Stimulated activated CD4-positive, alpha-beta T cell treated with anti-CD3 and anti-CD28 coated beads, Interleukin-12 subunit alpha, Interleukin-12 subunit beta, amount 100 ng/mL, for 24 hours (primary cell): ENCODE measurements around the gene EN1.

ENCODE experiments used
- DNase-seq, 2 experiments: peaks; one replicate each; pipeline ENCODE4 v3.0.0-alpha.2; 2020; ENCODE audit warnings: low read depth in 2 of 2

EN1 gene

DNA sequence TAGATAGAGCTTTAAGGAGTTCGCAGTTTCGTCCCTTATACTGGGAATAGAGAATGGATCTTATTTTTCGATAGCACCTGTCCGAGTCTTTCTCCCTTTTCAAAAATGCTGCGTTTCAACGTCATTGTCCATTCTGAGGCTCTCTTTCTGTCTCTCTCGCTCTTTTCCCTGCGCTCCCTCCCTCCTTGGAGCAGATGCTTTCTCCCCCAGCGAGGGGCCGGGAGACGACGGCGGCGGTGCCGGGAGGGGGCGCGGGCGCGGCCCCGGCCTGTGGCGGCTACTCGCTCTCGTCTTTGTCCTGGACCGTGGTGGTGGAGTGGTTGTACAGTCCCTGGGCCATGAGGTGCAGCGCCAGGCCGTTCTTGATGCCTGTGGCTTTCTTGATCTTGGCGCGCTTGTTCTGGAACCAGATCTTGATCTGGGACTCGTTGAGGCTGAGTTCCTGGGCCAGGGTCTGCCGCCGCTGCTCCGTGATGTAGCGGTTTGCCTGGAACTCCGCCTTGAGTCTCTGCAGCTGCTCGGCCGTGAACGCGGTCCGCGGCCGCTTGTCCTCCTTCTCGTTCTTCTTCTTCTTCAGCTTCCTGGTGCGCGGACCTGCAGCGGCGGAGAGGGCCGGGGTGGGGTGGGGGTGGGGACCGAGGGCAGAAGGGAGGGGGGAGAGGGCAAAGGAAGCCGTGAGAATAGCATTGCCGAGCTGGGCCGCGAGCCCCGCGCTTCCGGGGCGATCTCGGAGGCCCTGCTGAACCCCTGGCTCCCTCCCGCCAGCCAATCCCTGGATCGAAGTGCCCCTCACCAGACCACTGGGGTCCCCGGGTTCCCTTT, 4.6 kb downstream of the EN1 start:
- no peak for DNase-seq

GRCh38 chr2:118841828-118842461, 5.5 kb downstream of the EN1 start:
- DNase-seq: no peak

DNA sequence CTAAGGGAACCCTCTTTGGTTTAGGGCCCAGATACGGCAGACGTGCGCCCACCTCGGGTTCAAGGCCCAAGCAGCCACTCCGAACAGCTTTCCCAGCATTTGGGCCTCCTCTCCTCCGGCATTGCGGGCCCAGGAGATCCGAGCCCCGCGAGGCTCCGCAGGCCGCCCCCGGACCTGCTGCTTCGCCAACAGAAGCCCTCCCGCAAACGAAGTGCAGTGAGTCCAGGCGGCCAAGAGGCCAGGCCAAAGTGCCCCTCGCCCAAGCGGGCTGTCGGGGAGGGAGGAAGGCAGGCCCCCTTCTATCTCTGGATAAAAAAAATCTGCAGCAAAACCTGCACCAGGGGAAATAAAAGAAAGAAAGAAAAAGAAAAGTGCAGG, 6.0 kb downstream of the EN1 start:
- DNase-seq: no peak

- no peak for DNase-seq
Observed at GRCh38 chr2:118838741-118839455, 8.6 kb downstream of the EN1 start.

GRCh38 chr2:118837621-118838020, 9.8 kb downstream of the EN1 start:
- no peak for DNase-seq

DNA sequence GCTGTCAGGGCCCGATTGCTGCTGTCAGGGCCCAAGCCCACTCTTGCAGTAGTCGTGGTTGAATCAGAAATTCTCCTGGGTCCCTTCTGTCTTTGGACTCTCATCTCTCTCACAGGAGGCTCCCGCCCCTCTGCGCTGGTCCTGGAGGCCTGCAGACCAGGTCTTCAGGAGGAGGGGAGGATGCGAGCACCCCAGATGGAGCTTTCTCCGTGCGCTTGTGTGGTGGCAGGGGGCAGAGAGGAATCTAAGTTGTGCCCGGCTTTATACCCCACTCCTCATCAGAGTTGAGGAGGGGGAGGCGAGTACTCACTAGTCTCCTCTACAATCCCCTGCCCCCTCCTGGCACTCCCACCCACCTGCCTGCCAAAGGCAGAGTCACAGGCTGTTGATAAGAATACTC, 10.4 kb downstream of the EN1 start:
- DNase-seq: no peak

DNA sequence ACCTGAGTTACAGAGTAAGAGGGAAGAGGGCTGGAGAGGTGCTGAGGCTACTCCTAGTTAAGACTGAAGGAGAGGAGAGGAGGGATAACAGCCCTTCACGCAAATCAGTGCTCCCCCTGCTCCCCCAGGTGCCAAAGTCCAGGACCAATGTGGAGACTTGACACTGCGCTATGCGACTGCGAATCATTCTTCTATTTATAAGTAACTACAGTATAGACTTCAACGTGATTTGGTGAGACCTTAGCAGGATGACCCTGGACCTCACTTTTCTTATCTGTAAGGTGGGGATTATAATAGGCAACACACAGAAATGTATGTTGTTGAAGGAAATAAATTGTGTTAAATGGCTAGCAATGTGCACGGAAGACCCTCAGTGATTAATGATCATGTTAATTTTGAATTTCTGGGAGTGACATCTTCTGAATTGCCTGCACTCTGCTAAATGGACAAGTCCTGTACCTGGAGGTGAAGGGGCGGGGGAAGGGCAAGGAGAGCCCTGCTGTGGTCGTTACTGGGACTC, 11.0 kb downstream of the EN1 start:
- no peak for DNase-seq

DNA sequence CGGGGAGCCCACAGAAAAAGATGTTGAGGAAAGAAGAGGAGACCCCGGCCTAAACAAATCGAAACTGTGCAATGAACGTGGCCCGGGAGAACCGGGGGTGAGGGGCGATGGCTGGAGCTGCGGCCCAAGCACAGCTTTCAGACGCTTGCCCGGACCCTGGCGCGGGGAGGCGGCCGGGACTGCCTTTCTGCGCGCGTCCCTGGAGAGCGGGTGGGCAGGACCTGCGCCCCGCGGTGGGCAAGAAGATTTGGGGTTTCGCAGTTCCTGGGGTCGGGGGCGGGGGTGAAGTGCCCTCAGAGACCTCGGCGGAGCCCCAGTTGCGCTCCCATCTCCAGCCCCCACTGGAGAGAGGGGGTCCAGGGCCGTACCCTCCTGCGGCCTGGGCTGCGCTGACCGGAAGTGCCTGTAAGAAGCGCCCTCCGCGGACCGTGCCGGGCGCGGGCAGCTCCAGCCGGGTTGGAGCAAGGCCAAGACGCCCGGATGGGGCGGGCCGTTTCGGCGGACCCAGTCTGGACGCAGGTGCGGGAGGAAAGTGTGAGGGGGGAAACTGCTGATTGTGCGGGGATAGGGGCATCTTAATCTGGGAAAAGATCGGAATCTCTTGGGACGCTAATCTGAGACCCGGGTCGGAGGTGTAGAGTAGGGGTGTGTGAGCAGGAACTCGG, 11.6 kb downstream of the EN1 start:
- no peak for DNase-seq

DNA sequence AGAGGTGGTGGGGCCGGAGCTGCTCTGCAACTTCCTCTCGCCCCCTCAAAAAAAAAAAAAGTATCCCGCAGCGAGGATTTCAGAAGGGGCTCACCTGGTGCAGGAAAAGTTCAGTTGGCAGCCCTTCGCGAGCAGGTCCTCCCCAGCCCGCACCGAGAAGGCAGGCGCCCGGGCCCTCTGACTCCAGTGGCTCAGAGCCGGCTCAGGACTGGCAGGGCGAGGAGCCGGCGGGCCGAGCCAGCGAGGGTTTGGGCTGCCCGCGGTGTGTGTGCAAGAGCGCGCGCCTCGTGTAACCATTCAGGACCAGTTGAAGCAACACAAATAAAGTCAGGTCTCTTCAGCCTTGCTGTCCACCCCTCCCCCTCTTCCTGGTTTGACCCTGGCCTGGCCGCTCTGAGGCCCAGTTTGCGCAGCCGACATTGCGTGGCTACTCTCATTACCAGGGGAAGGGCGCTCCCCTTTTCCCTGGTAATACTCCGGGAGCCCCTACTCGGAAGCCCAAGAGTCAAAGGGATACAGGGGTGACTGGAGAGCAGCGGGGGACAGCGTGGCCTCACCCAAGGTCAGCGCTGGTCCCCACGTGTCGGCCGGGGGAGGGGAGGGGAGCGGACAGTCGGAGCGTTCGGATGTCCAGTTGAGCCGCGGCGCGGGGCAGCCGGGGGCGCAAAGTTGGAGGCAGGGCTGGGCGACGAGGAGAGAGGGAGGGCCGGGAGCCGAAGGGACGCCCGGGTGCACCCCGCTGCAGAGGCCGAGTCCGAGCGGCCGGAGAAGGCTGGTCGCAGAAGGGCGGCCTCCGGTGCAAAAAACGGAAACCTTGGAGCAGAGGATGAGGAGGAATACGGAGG, 12.3 kb downstream of the EN1 start:
- DNase-seq: no peak

- no peak for DNase-seq
Observed at GRCh38 chr2:118834440-118834810, 13.0 kb downstream of the EN1 start.

DNA sequence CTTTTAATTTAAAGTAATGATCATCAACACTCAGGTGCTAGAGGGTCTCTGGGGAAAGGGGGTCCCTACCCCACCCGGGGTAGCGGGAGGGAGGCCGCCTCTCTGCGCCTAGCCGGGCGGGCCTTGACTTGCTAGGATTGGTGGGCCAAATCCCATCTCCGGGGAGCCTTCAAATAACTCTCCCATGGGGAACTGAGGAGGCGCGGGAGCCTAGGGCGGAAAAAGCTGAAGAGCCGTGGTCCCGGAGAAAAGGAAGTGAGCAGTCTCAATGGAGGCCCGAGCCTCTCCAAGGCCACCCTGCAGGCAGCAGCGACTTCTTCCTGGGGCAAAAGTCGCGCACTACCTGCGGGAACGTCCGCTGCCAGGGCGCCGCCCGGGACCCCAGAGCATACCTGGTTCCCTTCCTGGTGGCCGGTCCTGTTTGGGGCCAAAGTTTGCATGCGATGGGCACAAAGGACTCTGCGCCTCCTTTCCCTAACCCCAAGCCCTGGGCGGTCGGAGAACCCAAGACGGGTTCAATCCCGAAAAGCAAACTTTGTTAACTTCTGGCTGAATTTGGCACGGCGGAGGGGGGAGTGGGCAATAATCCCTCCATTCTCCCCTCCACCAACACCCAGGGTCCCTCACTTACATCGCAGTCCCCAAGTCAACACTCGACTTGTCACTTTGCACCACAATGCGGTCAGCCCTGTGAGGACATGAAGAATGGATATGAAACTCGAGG, 13.6 kb downstream of the EN1 start:
- DNase-seq: no peak

GRCh38 chr2:118832791-118833715, 14.4 kb downstream of the EN1 start:
- no peak for DNase-seq

DNA sequence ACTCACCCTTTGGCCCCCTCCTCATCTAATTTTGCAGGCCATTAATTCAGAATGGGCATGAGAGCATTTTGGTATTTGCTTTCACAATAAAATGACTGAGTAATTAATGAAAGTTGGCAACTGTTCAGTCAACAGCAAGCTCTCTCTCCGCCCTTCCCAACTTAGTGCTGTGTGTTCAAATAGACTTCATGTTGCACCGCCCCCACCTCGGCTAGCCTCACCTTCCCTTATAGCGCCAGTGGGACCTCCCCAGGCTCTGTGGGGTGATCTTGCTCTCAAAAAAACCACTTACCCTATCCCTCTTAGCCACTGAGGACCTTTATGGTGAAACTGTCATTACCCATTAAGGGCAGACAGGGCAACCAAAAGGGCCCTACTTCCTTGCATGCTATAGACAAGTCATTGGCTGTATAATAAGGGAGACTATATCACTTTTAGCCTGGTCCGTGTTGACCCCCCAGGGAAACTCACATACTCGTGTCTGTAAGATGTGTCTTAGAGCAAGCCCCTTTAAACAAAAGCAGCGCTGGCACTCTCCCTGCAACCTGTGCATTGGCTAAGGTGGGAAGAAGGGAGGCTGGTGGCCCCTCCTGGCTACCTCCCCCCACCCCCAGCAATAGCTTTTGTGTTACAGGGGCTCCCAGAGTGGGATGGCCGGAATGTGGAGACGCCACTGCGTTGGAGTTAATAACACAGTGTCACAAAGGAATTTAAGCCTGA, 15.2 kb downstream of the EN1 start:
- no peak for DNase-seq

DNA sequence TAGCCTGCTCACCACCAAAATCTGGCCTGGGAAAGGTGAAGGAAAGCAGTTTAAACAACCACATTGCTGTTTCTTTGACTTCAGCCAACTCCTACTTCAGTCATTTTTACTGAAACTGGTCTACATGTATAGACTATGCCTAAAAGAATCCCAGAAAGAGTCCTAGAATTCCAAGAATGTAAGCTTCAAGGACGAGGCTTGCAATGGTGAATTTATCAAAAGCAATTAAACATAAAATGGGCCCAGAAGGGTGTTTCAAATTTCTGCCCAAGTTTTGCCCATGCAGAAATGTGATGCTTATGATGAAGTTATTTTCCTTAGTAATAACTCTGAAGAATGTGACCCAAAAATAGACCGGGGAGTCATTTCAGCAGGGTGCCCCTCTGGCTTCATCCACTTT, 16.6 kb downstream of the EN1 start:
- no peak for DNase-seq

GRCh38 chr2:118830118-118830517, 17.3 kb downstream of the EN1 start:
- DNase-seq: no peak

DNA sequence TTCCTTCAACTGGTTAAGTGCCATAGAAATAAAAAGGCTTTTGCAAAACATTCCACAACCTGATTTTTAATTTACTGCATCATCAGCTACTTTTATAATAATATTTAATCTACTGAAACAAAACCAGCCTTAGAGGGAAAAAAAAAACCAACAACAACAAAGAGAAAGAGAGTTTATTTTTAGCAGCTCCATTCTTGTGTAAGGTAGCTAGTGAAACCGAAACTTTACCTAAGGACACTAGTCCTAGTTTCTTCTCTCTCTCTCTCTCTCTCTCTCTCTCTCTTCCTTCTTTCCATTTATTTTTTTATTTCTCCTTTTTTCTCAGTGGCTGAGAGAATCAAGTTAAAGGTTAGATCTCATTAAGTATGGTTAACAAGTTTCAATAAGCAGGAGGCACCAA, 21.4 kb downstream of the EN1 start:
- DNase-seq: no peak

GRCh38 chr2:118823633-118824032, 23.8 kb downstream of the EN1 start:
- DNase-seq: no peak

GRCh38 chr2:118822572-118822971, 24.9 kb downstream of the EN1 start:
- no peak for DNase-seq

- DNase-seq: no peak
Observed at GRCh38 chr2:118822015-118822414, 25.4 kb downstream of the EN1 start.
